GM12891 (cell line): ENCODE data around the gene OR5B21.

ENCODE experiments used
- PAX5 ChIP-seq: IDR thresholded peaks from 2 replicates; pipeline ENCODE4 v1.6.1; 2011; ENCODE audit warnings: low read length, moderate library complexity, mild to moderate bottlenecking; ENCODE audit not compliant: insufficient read depth, severe bottlenecking
- POLR2A ChIP-seq: IDR thresholded peaks from 2 replicates; pipeline ENCODE4 v1.6.1; 2011; ENCODE audit warnings: low read depth, low read length, control low read depth
- TAF1 ChIP-seq: IDR thresholded peaks from 2 replicates; pipeline ENCODE4 v1.6.1; 2011; ENCODE audit warnings: low read depth, low read length, control low read depth

GRCh38 chr11:58527429-58527828 is 19.5 kb upstream of the OR5B21 start:
- TF ChIP-seq POLR2A (no peak), PAX5 (no peak), TAF1 (no peak)
